Chondrocyte (in vitro differentiated cells): Measurements from ENCODE around the gene UTP3. TPM values are rescaled to one million over a fixed set of nuclear protein-coding genes. Genes with fewer than 3 reads are reported as not detected.
A peak's percentile ranks its signal among the peaks of the same experiment; 100 is the strongest.
"Not testable (repeated sequence)": the region's sequence is repeated elsewhere in the genome, so short reads cannot be mapped to it uniquely, and the experiment has no call there.

ENCODE experiments used
- DNase-seq: peaks from one replicate; pipeline ENCODE4 v3.0.0; 2021; ENCODE audit warnings: mixed read lengths, low spot score
- H3K27ac Mint-ChIP-seq: one replicate; pipeline ENCODE4 v1.8.0; 2021; ENCODE audit warnings: mild to moderate bottlenecking, moderate library complexity, mixed read lengths; ENCODE audit not compliant: unreplicated experiment
- H3K27me3 Mint-ChIP-seq: 2 replicates; pipeline ENCODE4 v1.8.0; 2021; ENCODE audit warnings: low read depth, mixed read lengths
- H3K36me3 Mint-ChIP-seq: 2 replicates; pipeline ENCODE4 v1.8.0; 2021; ENCODE audit warnings: low read depth, mixed read lengths
- H3K4me1 Mint-ChIP-seq: 2 replicates; pipeline ENCODE4 v1.8.0; 2021; ENCODE audit warnings: low read depth, mild to moderate bottlenecking, mixed read lengths
- H3K4me3 Mint-ChIP-seq: one replicate; pipeline ENCODE4 v1.8.0; 2021; ENCODE audit warnings: mild to moderate bottlenecking, moderate library complexity, mixed read lengths; ENCODE audit not compliant: unreplicated experiment
- H3K9me3 Mint-ChIP-seq: 2 replicates; pipeline ENCODE4 v1.8.0; 2021; ENCODE audit warnings: low read depth, mixed read lengths
- long read RNA-seq: library from polyadenylated mRNA; stranded (forward); transcript quantifications from one replicate; pipeline ENCODE4 v2.0.0, GENCODE V29; 2021
- total RNA-seq: library from RNA; stranded (reverse); gene quantifications from 3 replicates; pipeline ENCODE4 v1.2.1, GENCODE V29; 2021
- TF ChIP-seq, protein P1 (sequence below): fragments of 200-600 bp; sonication (generic); IDR thresholded peaks from 2 replicates; pipeline ENCODE4 v1.5.0; 2021; ENCODE audit warnings: antibody characterized with exemption, mild to moderate bottlenecking, moderate library complexity

Gene UTP3, protein sequence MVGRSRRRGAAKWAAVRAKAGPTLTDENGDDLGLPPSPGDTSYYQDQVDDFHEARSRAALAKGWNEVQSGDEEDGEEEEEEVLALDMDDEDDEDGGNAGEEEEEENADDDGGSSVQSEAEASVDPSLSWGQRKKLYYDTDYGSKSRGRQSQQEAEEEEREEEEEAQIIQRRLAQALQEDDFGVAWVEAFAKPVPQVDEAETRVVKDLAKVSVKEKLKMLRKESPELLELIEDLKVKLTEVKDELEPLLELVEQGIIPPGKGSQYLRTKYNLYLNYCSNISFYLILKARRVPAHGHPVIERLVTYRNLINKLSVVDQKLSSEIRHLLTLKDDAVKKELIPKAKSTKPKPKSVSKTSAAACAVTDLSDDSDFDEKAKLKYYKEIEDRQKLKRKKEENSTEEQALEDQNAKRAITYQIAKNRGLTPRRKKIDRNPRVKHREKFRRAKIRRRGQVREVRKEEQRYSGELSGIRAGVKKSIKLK
- total RNA-seq: 23.8 to 31.2 TPM (median 25.7 TPM) in 3 replicates
- long read RNA-seq, transcript UTP3-201 (1 exons, 2,073 nt): major isoform, 14 of 14 reads
- long read RNA-seq, partial matches to known transcripts: 0 of 14 reads
- long read RNA-seq, other reads (novel, unspliced or antisense): 0 of 14 reads

DNA sequence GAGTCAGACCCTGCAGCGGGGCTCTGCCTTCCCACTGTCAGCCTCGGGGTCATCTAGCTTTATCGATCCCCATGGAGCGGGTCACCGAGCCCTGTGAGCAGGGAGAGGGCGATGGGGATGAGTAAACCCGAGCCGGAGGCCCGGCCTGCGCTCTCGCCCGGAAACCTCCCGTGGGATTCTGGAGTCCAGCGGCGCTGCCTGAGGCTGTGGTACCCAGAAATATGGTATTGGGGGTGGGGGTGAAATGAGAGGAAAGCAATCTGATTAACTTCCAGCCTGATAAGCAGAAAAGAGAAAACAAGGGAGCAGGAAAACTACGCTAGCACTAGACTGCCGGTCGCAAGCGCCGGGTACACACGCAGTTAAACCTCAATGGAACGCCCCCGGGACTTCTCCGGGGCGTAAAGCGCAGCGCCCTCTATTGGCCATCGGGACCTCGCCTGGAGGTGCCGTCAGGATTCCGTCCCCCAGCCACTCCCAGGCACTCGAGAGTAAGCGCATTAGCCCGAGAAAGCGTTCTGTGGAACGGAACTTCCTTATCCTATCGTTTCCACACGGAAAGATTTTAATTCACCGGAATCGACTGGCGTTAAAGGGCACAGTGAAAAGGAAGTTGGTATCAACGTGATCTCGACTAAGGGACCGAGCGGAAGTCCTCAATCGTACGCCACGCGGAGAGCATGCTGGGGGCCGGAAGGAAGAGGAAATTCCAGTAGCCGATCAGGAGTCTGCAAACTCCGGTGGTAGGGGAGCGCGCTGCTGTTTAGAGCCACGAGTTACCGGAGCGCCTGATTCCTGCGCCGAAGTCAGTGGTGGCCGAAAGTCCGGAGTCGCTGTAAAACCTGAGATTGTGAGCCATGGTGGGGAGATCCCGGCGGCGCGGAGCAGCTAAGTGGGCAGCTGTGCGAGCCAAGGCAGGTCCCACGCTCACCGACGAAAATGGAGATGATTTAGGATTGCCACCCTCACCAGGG, at the start of gene UTP3:
Gene UTP3, plus strand, starts transcription at position 712 of the 974 bp plus-strand sequence. Its CDS starts 146 bp downstream, at position 858.
- Mint-ChIP-seq H3K27ac (peak within 1 kb of the TSS; percentile 99), H3K9me3 (no peaks in the 10 kb centered on the region), H3K36me3 (peaks cover 4% of the 10 kb centered on the region), H3K4me1 (peaks cover 38% of the 10 kb centered on the region), H3K27me3 (peaks cover 8% of the 10 kb centered on the region), H3K4me3 (peak within 1 kb of the TSS; percentile 98)
- no peak for DNase-seq
- TF ChIP-seq, protein P1, sequence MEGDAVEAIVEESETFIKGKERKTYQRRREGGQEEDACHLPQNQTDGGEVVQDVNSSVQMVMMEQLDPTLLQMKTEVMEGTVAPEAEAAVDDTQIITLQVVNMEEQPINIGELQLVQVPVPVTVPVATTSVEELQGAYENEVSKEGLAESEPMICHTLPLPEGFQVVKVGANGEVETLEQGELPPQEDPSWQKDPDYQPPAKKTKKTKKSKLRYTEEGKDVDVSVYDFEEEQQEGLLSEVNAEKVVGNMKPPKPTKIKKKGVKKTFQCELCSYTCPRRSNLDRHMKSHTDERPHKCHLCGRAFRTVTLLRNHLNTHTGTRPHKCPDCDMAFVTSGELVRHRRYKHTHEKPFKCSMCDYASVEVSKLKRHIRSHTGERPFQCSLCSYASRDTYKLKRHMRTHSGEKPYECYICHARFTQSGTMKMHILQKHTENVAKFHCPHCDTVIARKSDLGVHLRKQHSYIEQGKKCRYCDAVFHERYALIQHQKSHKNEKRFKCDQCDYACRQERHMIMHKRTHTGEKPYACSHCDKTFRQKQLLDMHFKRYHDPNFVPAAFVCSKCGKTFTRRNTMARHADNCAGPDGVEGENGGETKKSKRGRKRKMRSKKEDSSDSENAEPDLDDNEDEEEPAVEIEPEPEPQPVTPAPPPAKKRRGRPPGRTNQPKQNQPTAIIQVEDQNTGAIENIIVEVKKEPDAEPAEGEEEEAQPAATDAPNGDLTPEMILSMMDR: peak; percentile 99

GRCh38 chr4:70640192-70640591, 48.1 kb upstream of the UTP3 start:
- DNase-seq: no peak
- Mint-ChIP-seq H3K36me3 (no peaks in the 10 kb centered on the region), H3K27ac (no peak overlapping the region), H3K9me3 (no peaks in the 10 kb centered on the region), H3K4me1 (peaks cover 3% of the 10 kb centered on the region), H3K4me3 (no peak overlapping the region), H3K27me3 (no peaks in the 10 kb centered on the region)
- TF ChIP-seq, protein P1: no peak

- peaks cover 11% of the 10 kb centered on the region for H3K27me3 Mint-ChIP-seq
- not testable (repeated sequence) for H3K27ac Mint-ChIP-seq, H3K9me3 Mint-ChIP-seq, DNase-seq, H3K4me3 Mint-ChIP-seq, H3K4me1 Mint-ChIP-seq, H3K36me3 Mint-ChIP-seq
These were observed 37.6 kb upstream of the UTP3 start for GRCh38 chr4:70650741-70651140.

DNA sequence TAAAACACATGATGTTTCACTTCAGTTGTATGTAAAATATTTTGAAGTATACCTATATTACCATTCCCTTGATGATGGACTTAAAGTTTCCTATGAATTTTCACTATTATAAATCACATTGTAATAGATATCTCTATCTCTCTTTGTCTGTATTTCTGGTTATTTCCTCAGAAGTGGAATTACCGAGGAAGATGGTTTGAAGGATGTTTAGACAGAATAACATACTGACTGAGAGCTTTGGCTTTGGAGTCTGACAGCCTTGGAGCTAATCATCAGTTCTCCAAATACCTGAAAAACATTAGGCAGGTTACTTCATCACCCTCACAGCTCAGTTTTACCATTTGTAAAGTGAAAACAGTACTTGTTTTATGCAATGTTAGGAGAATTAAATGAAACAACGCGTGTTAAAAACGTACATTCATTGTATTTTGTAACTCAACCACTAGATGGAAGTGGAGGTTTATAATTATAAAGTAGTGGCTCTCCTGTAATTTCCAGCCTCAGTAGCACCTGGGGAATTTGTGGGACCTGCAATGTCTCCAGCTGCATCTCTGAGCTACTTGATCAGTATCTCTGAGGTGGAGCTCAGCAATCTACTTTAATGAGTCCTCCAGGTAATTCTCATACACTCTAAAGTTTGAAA, 36.3 kb upstream of the UTP3 start:
- Mint-ChIP-seq H3K4me3 (no peak overlapping the region), H3K27me3 (peaks cover 12% of the 10 kb centered on the region), H3K27ac (no peak overlapping the region), H3K4me1 (no peaks in the 10 kb centered on the region), H3K36me3 (no peaks in the 10 kb centered on the region), H3K9me3 (no peaks in the 10 kb centered on the region)
- no peak for DNase-seq
- TF ChIP-seq, protein P1: peak; percentile 89

- no peak overlapping the region for H3K4me3 Mint-ChIP-seq
- TF ChIP-seq, protein P1: no peak
- no peaks in the 10 kb centered on the region for H3K9me3 Mint-ChIP-seq
- H3K27ac Mint-ChIP-seq: no peak overlapping the region
- peaks cover 27% of the 10 kb centered on the region for H3K27me3 Mint-ChIP-seq
- H3K4me1 Mint-ChIP-seq: no peaks in the 10 kb centered on the region
- H3K36me3 Mint-ChIP-seq: no peaks in the 10 kb centered on the region
- DNase-seq: no peak
These were observed 33.7 kb upstream of the UTP3 start for GRCh38 chr4:70654605-70655011.
